H1 (cell line): Measurements from ENCODE around the gene NPAS4. TPM values are rescaled to one million over a fixed set of nuclear protein-coding genes. Genes with fewer than 3 reads are reported as not detected.
A peak's percentile ranks its signal among the peaks of the same experiment; 100 is the strongest.

ENCODE experiments used
- CTCF ChIA-PET: fragments of 300-600 bp; sonication (Branson Sonifier 250); formaldehyde crosslinking; loops from one replicate; lab custom pipeline; 2021; ENCODE audit not compliant: partially characterized antibody; lab: Charles Lee
- POLR2A ChIA-PET: fragments of 300-600 bp; sonication (Branson Sonifier 250); formaldehyde crosslinking; loops from one replicate; lab custom pipeline; 2021; ENCODE audit warnings: inconsistent platforms; ENCODE audit not compliant: partially characterized antibody; lab: Charles Lee
- DNase-seq, 2 experiments: peaks; one replicate each; pipeline versions ENCODE4 v3.0.0 to v3.0.0-alpha.2; 2010 to 2022; ENCODE audit warnings: low spot score in 2 of 2, low read depth in 1 of 2, mixed read lengths in 1 of 2
- FAIRE-seq: peaks from 2 replicates; lab custom pipeline; 2011; peaks lifted over from hg19 to GRCh38; lab: Jason Lieb, UNC
- H2AFZ ChIP-seq: 2 replicates; pipeline ENCODE4 v1.8.1; 2012; ENCODE audit warnings: low read length, inconsistent platforms
- H2AK5ac ChIP-seq: 2 replicates; pipeline ENCODE4 v1.6.1; 2013; ENCODE audit warnings: low read depth, low read length
- H2BK120ac ChIP-seq: replicated peaks from 2 replicates; pipeline ENCODE3; 2013; ENCODE audit warnings: low read depth, low read length, inconsistent platforms
- H2BK12ac ChIP-seq: 2 replicates; pipeline ENCODE4 v1.6.1; 2013; ENCODE audit warnings: low read depth, low read length
- H2BK15ac ChIP-seq: 2 replicates; pipeline ENCODE4 v1.6.1; 2013; ENCODE audit warnings: low read length
- H2BK20ac ChIP-seq: 2 replicates; pipeline ENCODE4 v1.6.1; 2013; ENCODE audit warnings: low read length
- H2BK5ac ChIP-seq: 2 replicates; pipeline ENCODE4 v1.6.1; 2013; ENCODE audit warnings: low read depth, low read length
- H3K14ac ChIP-seq: 2 replicates; pipeline ENCODE4 v1.6.1; 2013; ENCODE audit warnings: inconsistent platforms; ENCODE audit not compliant: insufficient read length
- H3K18ac ChIP-seq: 2 replicates; pipeline ENCODE4 v1.6.1; 2013; ENCODE audit warnings: low read length; ENCODE audit errors: extremely low read depth
- H3K23ac ChIP-seq: 2 replicates; pipeline ENCODE4 v1.6.1; 2013; ENCODE audit warnings: inconsistent platforms; ENCODE audit not compliant: insufficient read length
- H3K23me2 ChIP-seq: 2 replicates; pipeline ENCODE4 v1.6.1; 2013; ENCODE audit warnings: low read depth, low read length
- H3K27ac ChIP-seq: 2 replicates; pipeline ENCODE4 v1.6.1; 2011; ENCODE audit warnings: low read depth, low read length, inconsistent platforms
- H3K27me3 ChIP-seq, 4 experiments: replicated peaks in 1 of 4; 1 replicate in 1 of 4; 2 replicates in 3 of 4; pipeline versions ENCODE4 v1.6.1 to v1.8.1; 2011 to 2013; ENCODE audit warnings: low read length in 3 of 4, mild to moderate bottlenecking in 3 of 4, inconsistent platforms in 2 of 4, mixed read lengths in 2 of 4, moderate library complexity in 1 of 4; ENCODE audit not compliant: control insufficient read depth in 3 of 4, insufficient read depth in 3 of 4; ENCODE audit errors: extremely low read depth in 1 of 4
- H3K36me3 ChIP-seq, 4 experiments: 2 replicates each; pipeline versions ENCODE4 v1.6.1 to v1.8.1; 2011 to 2013; ENCODE audit warnings: mild to moderate bottlenecking in 4 of 4, low read length in 3 of 4, moderate library complexity in 2 of 4, control low read depth in 1 of 4, inconsistent platforms in 1 of 4; ENCODE audit not compliant: insufficient read depth in 4 of 4, control insufficient read depth in 2 of 4
- H3K4ac ChIP-seq: replicated peaks from 2 replicates; pipeline ENCODE3; 2013; ENCODE audit warnings: low read length, low read depth, mixed read lengths, inconsistent platforms; ENCODE audit not compliant: insufficient read length
- H3K4me1 ChIP-seq, 4 experiments: replicated peaks in 1 of 4; 1 replicate in 1 of 4; 2 replicates in 3 of 4; pipeline versions ENCODE4 v1.6.1 to v1.8.1; 2011 to 2013; ENCODE audit warnings: low read length in 3 of 4, inconsistent platforms in 2 of 4, mixed read lengths in 1 of 4; ENCODE audit not compliant: insufficient read depth in 4 of 4, control insufficient read depth in 3 of 4
- H3K4me2 ChIP-seq, 2 experiments: 2 replicates each; pipeline versions ENCODE4 v1.6.1 to v1.8.1; 2011 to 2013; ENCODE audit warnings: low read depth in 2 of 2, low read length in 2 of 2, control low read depth in 1 of 2, inconsistent platforms in 1 of 2, mild to moderate bottlenecking in 1 of 2; ENCODE audit not compliant: insufficient read depth in 1 of 2
- H3K4me3 ChIP-seq, 4 experiments: fragments of 200-600, 300-600 bp in 1 of 4; sonication (generic), shearing (Covaris generic), sonication (Bioruptor Twin) in 1 of 4; 2 replicates each; pipeline versions ENCODE4 v1.5.1 to v1.8.1; 2011 to 2016; ENCODE audit warnings: low read length in 4 of 4, low read depth in 3 of 4, control low read depth in 2 of 4, inconsistent platforms in 2 of 4, mild to moderate bottlenecking in 2 of 4, mixed read lengths in 1 of 4, moderate library complexity in 1 of 4; ENCODE audit not compliant: insufficient read depth in 2 of 4; ENCODE audit errors: extremely low read depth in 1 of 4
- H3K56ac ChIP-seq: replicated peaks from 2 replicates; pipeline ENCODE3; 2013; ENCODE audit warnings: low read depth, mild to moderate bottlenecking, mixed read lengths, low read length, inconsistent platforms; ENCODE audit not compliant: insufficient read length
- H3K79me1 ChIP-seq: 2 replicates; pipeline ENCODE4 v1.6.1; 2013; ENCODE audit warnings: low read depth, low read length, control low read depth
- H3K79me2 ChIP-seq, 2 experiments: 2 replicates each; pipeline versions ENCODE4 v1.6.1 to v1.8.1; 2012 to 2013; ENCODE audit warnings: low read length in 2 of 2, mild to moderate bottlenecking in 2 of 2, inconsistent platforms in 1 of 2; ENCODE audit not compliant: insufficient read depth in 2 of 2, control insufficient read depth in 1 of 2
- H3K9ac ChIP-seq, 4 experiments: replicated peaks in 1 of 4; 1 replicate in 1 of 4; 2 replicates in 3 of 4; pipeline versions ENCODE4 v1.6.1 to v1.8.1; 2011 to 2013; ENCODE audit warnings: low read depth in 3 of 4, low read length in 3 of 4, control low read depth in 2 of 4, mild to moderate bottlenecking in 2 of 4, moderate library complexity in 2 of 4, inconsistent platforms in 1 of 4; ENCODE audit errors: extremely low read depth in 1 of 4
- H3K9me3 ChIP-seq, 2 experiments: 2 replicates each; pipeline versions ENCODE4 v1.6.1 to v1.8.1; 2012 to 2013; ENCODE audit warnings: mild to moderate bottlenecking in 2 of 2, moderate library complexity in 2 of 2, control low read depth in 1 of 2, inconsistent platforms in 1 of 2, low read depth in 1 of 2, low read length in 1 of 2, mixed read lengths in 1 of 2; ENCODE audit not compliant: insufficient read depth in 2 of 2
- H4K20me1 ChIP-seq, 2 experiments: replicated peaks in 1 of 2; 2 replicates each; pipeline versions ENCODE3 to v1.8.1; 2011 to 2013; ENCODE audit warnings: inconsistent platforms in 2 of 2, low read length in 2 of 2, mild to moderate bottlenecking in 1 of 2; ENCODE audit not compliant: insufficient read depth in 2 of 2, control insufficient read depth in 1 of 2
- H4K5ac ChIP-seq: 2 replicates; pipeline ENCODE4 v1.6.1; 2013; ENCODE audit warnings: low read length, low read depth, mixed read lengths, inconsistent platforms; ENCODE audit not compliant: insufficient read length
- H4K8ac ChIP-seq: 2 replicates; pipeline ENCODE4 v1.8.0; 2013; ENCODE audit warnings: mild to moderate bottlenecking, moderate library complexity, low read length, inconsistent platforms; ENCODE audit not compliant: insufficient read depth; ENCODE audit errors: extremely low read depth
- H4K91ac ChIP-seq: replicated peaks from 2 replicates; pipeline ENCODE3; 2013; ENCODE audit warnings: low read length, mixed read lengths, inconsistent platforms; ENCODE audit not compliant: insufficient read length
- KDM1A ChIP-seq: fragments of 200-600, 300-600 bp; sonication (generic); IDR thresholded peaks from 2 replicates; pipeline ENCODE4 v1.7.1; 2016; ENCODE audit warnings: mild to moderate bottlenecking, low read length, borderline replicate concordance
- SIN3A ChIP-seq, 2 experiments: IDR thresholded peaks in 1 of 2; conservative IDR thresholded peaks in 1 of 2; 2 replicates each; pipeline ENCODE4 v1.6.1; 2011 to 2012; ENCODE audit warnings: low read length in 2 of 2, improper control_type of control experiment in 1 of 2, low read depth in 1 of 2, mild to moderate bottlenecking in 1 of 2
- WGBS, 2 experiments: shearing (Covaris generic) in 1 of 2; methylation state at CpG; one replicate each; pipeline versions ENCODE4 v1.1.6 to v1.1.7; 2013 to 2015; ENCODE audit warnings: low lambda C conversion rate in 2 of 2, mixed read lengths in 2 of 2, inconsistent platforms in 1 of 2, low coverage in 1 of 2, missing lambda C conversion rate in 1 of 2; ENCODE audit not compliant: insufficient replicate concordance in 2 of 2, insufficient coverage in 1 of 2, insufficient read length in 1 of 2; ENCODE audit errors: extremely low coverage in 1 of 2, missing lambda C conversion rate in 1 of 2; 5-methylcytosine and 5-hydroxymethylcytosine counted together
- polyA plus RNA-seq, 7 experiments: library from polyadenylated mRNA; depleted of rRNA in 3 of 7; stranded (reverse) in 5 of 7; unstranded in 2 of 7; fragments of >200 nt in 5 of 7; fragments of 200-250 nt in 2 of 7; gene quantifications; 1 replicate in 5 of 7; 2 replicates in 1 of 7; 4 replicates in 1 of 7; pipeline versions ENCODE4 v1.2.1 to v1.2.3, GENCODE V29; 2011 to 2013; ENCODE audit warnings: missing spikeins in 2 of 7, mixed read lengths in 2 of 7
- total RNA-seq: library from RNA; stranded (reverse); fragmentation: NEBNext Ultra II Directional; extraction: Animal tissue kit (Norgen Biotek cat#: 25700); gene quantifications from 2 replicates; pipeline ENCODE4 v1.2.1, GENCODE V29; 2021

Gene NPAS4
- total and polyA plus RNA-seq, 2 of the 8 experiments (the other 6 are each of a cell fraction or from before 2014, with no cell fraction given): 0.73 to 0.99 TPM

GRCh38 chr11:66413167-66413566 lies 7.7 kb upstream of the NPAS4 start:
- peak overlapping the region; percentile 69 for H4K5ac ChIP-seq
- peak overlapping the region; percentile 86 for H4K91ac ChIP-seq
- no peak overlapping the region for H3K4me3 ChIP-seq
- peak overlapping the region; percentile 29 for H3K4ac ChIP-seq
- H3K79me1 ChIP-seq: no peaks in the 10 kb centered on the region
- no peaks in the 10 kb centered on the region for H3K79me2 ChIP-seq
- H2AFZ ChIP-seq: no peak overlapping the region
- peaks cover 11 to 38% (median 26%) of the 10 kb centered on the region in 4 experiments for H3K4me1 ChIP-seq
- H3K4me2 ChIP-seq: peak overlapping the region in 1 of 2 experiments; percentile 69; a peak in 2 of 4 replicates
- peak overlapping the region; percentile 13 for H2BK20ac ChIP-seq
- H4K8ac ChIP-seq: 0 out of 2 replicates have a peak overlapping the region, but pooled peaks have one; percentile 54
- 0 out of 2 replicates have a peak overlapping the region, but pooled peaks have one; percentile 81 for H3K27ac ChIP-seq
- DNase-seq: no peak
- no peaks in the 10 kb centered on the region for H3K9me3 ChIP-seq
- CTCF ChIA-PET: interaction anchor here (1.3 to 13.2 kb wide), 4 partner anchors 8 to 265 kb away, joined by 3 to 259 read pairs (median 105); partner anchors contain the start of genes MRPL11, NPAS4 and RBM4B
- peak overlapping the region; percentile 49 for H2BK5ac ChIP-seq
- peaks cover 0 to 2% of the 10 kb centered on the region in 2 experiments for H4K20me1 ChIP-seq
- H3K23me2 ChIP-seq: peaks cover 2% of the 10 kb centered on the region; the same call in 1 of the 2 replicates
- H3K14ac ChIP-seq: no peak overlapping the region
- H3K36me3 ChIP-seq: no peaks in the 10 kb centered on the region
- H3K56ac ChIP-seq: no peak overlapping the region
- H3K9ac ChIP-seq: no peak overlapping the region
- 79% methylated on average over 6 of the region's 6 CpGs; no CpG with 5 or more reads in 1 of the 2 experiments for WGBS, 2 experiments
- H3K23ac ChIP-seq: no peak overlapping the region
- H2BK12ac ChIP-seq: peak overlapping the region; percentile 60
- H3K18ac ChIP-seq: peak overlapping the region; percentile 15; the same call in 1 of the 2 replicates
- H2BK120ac ChIP-seq: no peak overlapping the region
- peak overlapping the region; percentile 43 for H2AK5ac ChIP-seq
- peaks cover 0 to 5% (median 2%) of the 10 kb centered on the region in 4 experiments; a peak in 3 of 7 replicates for H3K27me3 ChIP-seq
- POLR2A ChIA-PET: interaction anchor here (0.7 to 7.7 kb wide), 5 partner anchors 9 to 67 kb away, joined by 3 to 78 read pairs (median 5); partner anchors contain the start of genes B4GAT1, DPP3 and NPAS4
- no peak for FAIRE-seq
- H2BK15ac ChIP-seq: peak overlapping the region; percentile 93; the same call in 1 of the 2 replicates
- TF ChIP-seq SIN3A (conservative IDR thresholded peaks at IDR 0.05 in 1 of 2, IDR thresholded peaks at IDR 0.05 in 1 of 2; ENCODE audit: low read depth in 1 of 2, low read length in 2 of 2) (no peak), KDM1A (peak; percentile 78; the same call in 1 of the 2 replicates)
- TF ChIP-seq, all 59 proteins: peak for 1
